GM19099 (cell line): ENCODE data around the gene TWF1.

Experiments used
- POLR2A ChIP-seq: IDR thresholded peaks from 3 replicates; pipeline ENCODE4 v1.6.1; 2011; ENCODE audit warnings: low read depth; ENCODE audit not compliant: insufficient read length; ENCODE audit errors: extremely low read depth

Gene TWF1

GRCh38 chr12:43805860-43806736 is at the start of gene TWF1:
Gene TWF1, minus strand, starts transcription at chr12:43806317. Its CDS starts 72 bp downstream, at chr12:43806245.
- peak; percentile 96 for TF ChIP-seq POLR2A

- TF ChIP-seq POLR2A: no peak
Measured at GRCh38 chr12:43852744-43853143, 46.6 kb upstream of the TWF1 start.

GRCh38 chr12:43848786-43849185 is 42.7 kb upstream of the TWF1 start:
- TF ChIP-seq POLR2A: no peak

GRCh38 chr12:43848226-43848507 is 42.0 kb upstream of the TWF1 start:
- no peak for TF ChIP-seq POLR2A

- no peak for TF ChIP-seq POLR2A
Measured at GRCh38 chr12:43842259-43842658, 36.1 kb upstream of the TWF1 start.

- no peak for TF ChIP-seq POLR2A
Measured at GRCh38 chr12:43841253-43841652, 35.1 kb upstream of the TWF1 start.

- TF ChIP-seq POLR2A: no peak
Measured at GRCh38 chr12:43840338-43840737, 34.2 kb upstream of the TWF1 start.

GRCh38 chr12:43836475-43836989 is 30.4 kb upstream of the TWF1 start:
- no peak for TF ChIP-seq POLR2A

- peak; percentile 66 for TF ChIP-seq POLR2A
Measured at GRCh38 chr12:43835656-43836474, 29.7 kb upstream of the TWF1 start, which contains the start of gene TMEM117. Gene TMEM117, plus strand, starts transcription at chr12:43836081.

GRCh38 chr12:43835264-43835655 is 29.1 kb upstream of the TWF1 start:
- TF ChIP-seq POLR2A: no peak

GRCh38 chr12:43832463-43833168 is 26.5 kb upstream of the TWF1 start:
- TF ChIP-seq POLR2A: no peak

GRCh38 chr12:43827093-43827492 is 21.0 kb upstream of the TWF1 start:
- TF ChIP-seq POLR2A: no peak

GRCh38 chr12:43826681-43827080 is 20.6 kb upstream of the TWF1 start:
- TF ChIP-seq POLR2A: no peak

GRCh38 chr12:43824207-43824775 is 18.2 kb upstream of the TWF1 start:
- TF ChIP-seq POLR2A: no peak

GRCh38 chr12:43816168-43816567 is 10.1 kb upstream of the TWF1 start:
- no peak for TF ChIP-seq POLR2A
